Psoas muscle (tissue), 8 donors: Measurements from ENCODE around the gene CRTC3. TPM values are rescaled to one million over a fixed set of nuclear protein-coding genes. Genes with fewer than 3 reads are reported as not detected.

Experiments used
- ATAC-seq, 4 donors: fragments of 200-7000 bp; cut with Tn5 transposase; one replicate each; pipeline ENCODE4 v1.9.1; 2020; ENCODE audit warnings: moderate library complexity in 3 of 4, mild to moderate bottlenecking in 2 of 4
- DNase-seq, 2 donors: peaks; one replicate each; pipeline ENCODE4 v3.0.0-alpha.2; 2020
- H3K27ac ChIP-seq: fragments of 200-600 bp; one replicate; pipeline ENCODE4 v1.8.0; 2022
- H3K27me3 ChIP-seq, 3 donors: fragments of 200-600 bp in 1 of 3; one replicate each; pipeline versions ENCODE4 v1.6.1 to v1.8.0; 2013 to 2022; ENCODE audit warnings: low read length in 2 of 3, mild to moderate bottlenecking in 2 of 3, moderate library complexity in 1 of 3; ENCODE audit not compliant: insufficient read depth in 3 of 3
- H3K36me3 ChIP-seq, 2 donors: fragments of 200-600 bp in 1 of 2; one replicate each; pipeline versions ENCODE4 v1.6.1 to v1.8.0; 2013 to 2022; ENCODE audit warnings: low read depth in 1 of 2, mild to moderate bottlenecking in 1 of 2, moderate library complexity in 1 of 2; ENCODE audit not compliant: insufficient read depth in 1 of 2
- H3K4me1 ChIP-seq: fragments of 200-600 bp; one replicate; pipeline ENCODE4 v1.8.0; 2022
- H3K4me3 ChIP-seq: fragments of 200-600 bp; one replicate; pipeline ENCODE4 v1.8.0; 2022; ENCODE audit warnings: mild to moderate bottlenecking
- H3K9me3 ChIP-seq: fragments of 200-600 bp; one replicate; pipeline ENCODE4 v1.8.0; 2022
- WGBS, 3 donors: extraction: QIAGEN DNeasy Blood & Tissue Kit; methylation state at CpG; one replicate each; pipeline versions ENCODE4 v1.1.6 to v1.1.7; 2013; 5-methylcytosine and 5-hydroxymethylcytosine counted together
- intact Hi-C, 2 donors: fragments of 100-400 bp; cut with DNase I; formaldehyde crosslinking; loops; one replicate each; pipeline versions ENCODE4 v1.11.0 to v1.14.2; 2022
- polyA plus RNA-seq, 3 donors: library from polyadenylated mRNA; stranded (reverse); fragments of 200-250 nt; gene quantifications; one replicate each; pipeline ENCODE4 v1.2.3, GENCODE V29; 2013
- total RNA-seq, 4 donors: library from RNA; stranded (reverse); fragmentation: NEBNext Ultra II Directional in 2 of 4; extraction: Animal tissue kit (Norgen Biotek cat#: 25700) in 2 of 4; gene quantifications; one replicate each; pipeline versions ENCODE4 v1.2.1 to v1.2.4, GENCODE V29; 2021 to 2023
- TF ChIP-seq, protein P1 (sequence below): fragments of 200-600 bp; IDR thresholded peaks from one replicate; pipeline ENCODE4 v1.8.0; 2022; ENCODE audit warnings: antibody characterized with exemption
- donor health status: healthy with polysubstance abuse.
- donor health status: DM: no; HTN: no; CAD: no; lungs with moderate emphysema.
- donor health status: Bipolar disorder and iron deficiency.
- donor health status: healthy.
- donor health status: DM: yes; HTN: yes; CAD: no.
- donor health status: DM: no; HTN: no; CAD: no.
- donor health status: DM: no; HTN: no; CAD: no.
- donor health status: DM: yes; HTN: yes; CAD: no.

CRTC3 gene
- total and polyA plus RNA-seq, 7 donors, result 6.9 to 30.8 (median 15.3) TPM

DNA sequence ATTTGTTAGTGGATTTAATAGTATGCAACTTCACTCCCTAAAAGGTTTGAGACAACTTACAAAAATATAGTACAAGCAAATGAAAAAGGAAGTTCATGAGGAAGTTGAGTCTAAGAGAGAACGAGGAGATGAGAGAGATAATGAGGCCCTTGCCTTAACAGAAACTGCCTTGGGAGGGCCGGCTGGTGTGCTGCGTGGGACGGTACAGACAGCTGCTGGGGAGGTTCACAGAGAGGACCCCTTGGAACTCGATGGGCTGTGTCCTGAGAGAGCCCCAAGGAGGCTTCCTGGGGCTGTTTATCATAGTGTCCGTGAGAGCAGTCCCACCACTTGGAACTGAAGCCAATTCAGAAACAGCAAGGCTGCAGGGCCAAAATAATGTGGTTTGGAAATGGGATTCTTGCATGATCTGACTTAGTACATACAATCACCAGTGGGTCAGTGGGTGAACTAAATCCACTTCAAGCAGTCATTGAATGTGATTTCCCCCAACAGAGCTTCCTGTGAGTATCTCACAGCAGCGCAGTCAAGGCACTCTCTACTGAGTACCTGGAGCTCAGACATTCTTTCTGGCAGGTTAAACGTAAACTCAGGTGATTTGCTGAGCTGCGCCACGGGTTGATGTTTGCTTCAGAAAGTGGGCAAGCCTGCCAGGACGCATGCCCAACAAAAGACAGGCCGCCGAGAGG lies 90.8 kb downstream of the CRTC3 start:
- Histone ChIP-seq H3K4me1 (peaks cover 20% of the 10 kb centered on the region), H3K9me3 (no peaks in the 10 kb centered on the region), H3K36me3 (peaks cover 0 to 59% of the 10 kb centered on the region in 2 donors), H3K4me3 (no peak overlapping the region), H3K27me3 (no peaks in the 10 kb centered on the region), H3K27ac (no peak overlapping the region)
- intact Hi-C loops, result no loop called here
- DNase-seq (no peak), ATAC-seq (no peak)
- TF ChIP-seq, protein P1, sequence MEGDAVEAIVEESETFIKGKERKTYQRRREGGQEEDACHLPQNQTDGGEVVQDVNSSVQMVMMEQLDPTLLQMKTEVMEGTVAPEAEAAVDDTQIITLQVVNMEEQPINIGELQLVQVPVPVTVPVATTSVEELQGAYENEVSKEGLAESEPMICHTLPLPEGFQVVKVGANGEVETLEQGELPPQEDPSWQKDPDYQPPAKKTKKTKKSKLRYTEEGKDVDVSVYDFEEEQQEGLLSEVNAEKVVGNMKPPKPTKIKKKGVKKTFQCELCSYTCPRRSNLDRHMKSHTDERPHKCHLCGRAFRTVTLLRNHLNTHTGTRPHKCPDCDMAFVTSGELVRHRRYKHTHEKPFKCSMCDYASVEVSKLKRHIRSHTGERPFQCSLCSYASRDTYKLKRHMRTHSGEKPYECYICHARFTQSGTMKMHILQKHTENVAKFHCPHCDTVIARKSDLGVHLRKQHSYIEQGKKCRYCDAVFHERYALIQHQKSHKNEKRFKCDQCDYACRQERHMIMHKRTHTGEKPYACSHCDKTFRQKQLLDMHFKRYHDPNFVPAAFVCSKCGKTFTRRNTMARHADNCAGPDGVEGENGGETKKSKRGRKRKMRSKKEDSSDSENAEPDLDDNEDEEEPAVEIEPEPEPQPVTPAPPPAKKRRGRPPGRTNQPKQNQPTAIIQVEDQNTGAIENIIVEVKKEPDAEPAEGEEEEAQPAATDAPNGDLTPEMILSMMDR, result no peak
- 77 to 79% (median 77%) methylated on average over 13 of the region's 13 CpGs for WGBS, 3 donors

- TF ChIP-seq, protein P1, result no peak
- ATAC-seq, result peak; percentile 47 to 82 (median 69)
- H3K36me3 ChIP-seq, result peaks cover 3 to 62% of the 10 kb centered on the region in 2 donors
- H3K27ac ChIP-seq, result peak overlapping the region; percentile 68
- WGBS, 3 donors, result 38 to 66% (median 46%) methylated on average over 6 of the region's 6 CpGs
- no peaks in the 10 kb centered on the region for H3K9me3 ChIP-seq
- H3K4me3 ChIP-seq, result no peak overlapping the region
- no peaks in the 10 kb centered on the region for H3K27me3 ChIP-seq
- peaks cover 16% of the 10 kb centered on the region for H3K4me1 ChIP-seq
- intact Hi-C loops, result no loop called here
- peak in 1 of 2 donors; percentile 78 for DNase-seq
Measured at GRCh38 chr15:90623854-90624253, 94.1 kb downstream of the CRTC3 start.

GRCh38 chr15:90624278-90624981 lies 94.7 kb downstream of the CRTC3 start:
- H3K36me3 ChIP-seq, result peaks cover 3 to 64% of the 10 kb centered on the region in 2 donors
- DNase-seq (peak in 1 of 2 donors; percentile 75), ATAC-seq (peak; percentile 77 to 90 (median 87))
- peaks cover 16% of the 10 kb centered on the region for H3K4me1 ChIP-seq
- intact Hi-C loops, result no loop called here
- no peaks in the 10 kb centered on the region for H3K27me3 ChIP-seq
- no peaks in the 10 kb centered on the region for H3K9me3 ChIP-seq
- no peak overlapping the region for H3K4me3 ChIP-seq
- WGBS, 3 donors, result 35 to 58% (median 40%) methylated on average over 13 of the region's 13 CpGs
- H3K27ac ChIP-seq, result peak overlapping the region; percentile 68
- TF ChIP-seq, protein P1, result no peak

DNA sequence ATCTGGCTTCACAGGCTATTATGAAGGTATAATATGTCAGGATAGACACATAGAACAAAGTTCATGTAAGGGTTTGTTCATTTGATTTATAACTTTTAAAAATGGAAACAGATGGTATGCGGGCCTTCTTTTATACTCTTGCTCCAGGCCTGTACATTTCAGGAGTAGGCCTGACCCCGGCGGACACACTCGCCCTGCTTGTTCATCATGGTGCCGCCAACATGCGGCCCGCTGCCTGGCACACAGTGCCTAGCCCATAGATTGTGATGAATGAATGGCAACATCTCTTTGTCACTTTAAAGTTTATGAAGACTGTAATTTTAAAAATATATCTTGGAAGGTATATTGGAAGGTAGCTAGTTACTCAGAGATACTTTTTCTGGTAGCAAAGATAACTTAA lies 95.3 kb downstream of the CRTC3 start:
- H3K27ac ChIP-seq, result peak overlapping the region; percentile 68
- ATAC-seq, result peak in 2 of 4 donors; percentile 11 to 18
- 52 to 85% (median 54%) methylated on average over 7 of the region's 7 CpGs for WGBS, 3 donors
- DNase-seq, result no peak
- intact Hi-C loops, result no loop called here
- peaks cover 16% of the 10 kb centered on the region for H3K4me1 ChIP-seq
- no peaks in the 10 kb centered on the region for H3K27me3 ChIP-seq
- H3K4me3 ChIP-seq, result no peak overlapping the region
- H3K36me3 ChIP-seq, result peaks cover 6 to 64% of the 10 kb centered on the region in 2 donors
- TF ChIP-seq, protein P1, result no peak
- no peaks in the 10 kb centered on the region for H3K9me3 ChIP-seq
